RKO (cell line): ENCODE data around the gene FKBP1A.

Source experiments
- DNase-seq: peaks from one replicate; pipeline ENCODE4 v3.0.0-alpha.2; 2016; ENCODE audit warnings: low spot score

FKBP1A gene

DNA sequence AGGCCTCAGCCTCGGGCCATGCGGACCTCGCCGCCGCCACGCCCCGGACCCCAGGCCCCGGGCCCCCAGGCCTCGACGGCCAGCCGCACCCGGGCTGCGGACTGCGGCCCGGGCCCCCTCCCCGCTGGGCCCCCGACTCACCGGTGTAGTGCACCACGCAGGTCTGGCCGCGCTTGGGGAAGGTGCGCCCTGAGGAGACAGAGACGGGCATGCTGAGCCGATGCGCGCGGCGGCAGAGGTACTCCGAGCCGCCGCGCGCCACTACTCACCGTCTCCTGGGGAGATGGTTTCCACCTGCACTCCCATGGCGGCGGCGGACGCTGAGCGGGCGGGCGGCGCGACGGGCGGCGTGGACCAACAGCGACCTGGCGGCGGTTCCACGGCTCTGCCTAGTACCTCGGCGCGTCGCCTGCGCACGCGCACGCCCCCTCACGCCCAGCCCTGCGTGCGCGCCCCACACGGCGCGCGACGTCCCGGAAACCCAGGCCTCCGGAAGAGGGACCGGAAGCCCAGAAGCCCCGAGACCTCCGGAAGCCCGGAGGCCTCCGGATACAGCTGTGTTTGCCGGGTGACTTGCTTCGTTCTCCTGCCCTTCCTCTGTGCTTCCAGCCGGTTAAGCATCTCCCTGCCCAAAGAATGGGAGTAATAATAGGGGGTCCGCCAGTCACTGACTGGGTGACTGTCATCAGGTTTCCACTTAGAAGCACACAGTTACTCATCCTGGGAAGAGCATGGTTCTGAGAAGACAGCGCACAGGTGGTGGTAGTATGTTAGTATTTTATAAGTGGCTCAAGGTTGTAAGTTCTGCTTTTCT lies at the start of gene FKBP1A:
FKBP1A (minus strand) TSS at position 362 of the 814 bp plus-strand sequence; CDS start at position 306, 56 bp downstream.
- peak; percentile 95 for DNase-seq

DNA sequence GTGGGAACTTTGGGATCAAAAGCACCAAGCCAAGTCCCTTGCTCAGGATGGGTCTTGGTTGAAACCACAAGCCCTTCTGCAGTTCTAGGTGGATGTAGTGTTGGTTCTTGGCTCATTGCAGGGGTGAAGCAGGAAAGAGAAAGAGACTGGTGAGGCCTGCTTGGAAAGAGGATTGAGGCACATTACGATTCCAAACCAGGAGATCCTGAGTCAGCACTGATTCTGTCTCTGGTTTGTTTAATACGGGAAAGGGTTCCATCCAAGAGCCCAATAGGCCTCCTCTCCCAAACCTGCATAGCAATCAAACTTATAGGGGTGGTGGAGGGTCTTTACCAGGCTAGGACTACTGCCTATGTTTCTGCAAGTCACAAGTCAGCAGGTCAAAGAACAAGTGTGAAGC lies 49.5 kb upstream of the FKBP1A start:
- DNase-seq, result no peak

DNA sequence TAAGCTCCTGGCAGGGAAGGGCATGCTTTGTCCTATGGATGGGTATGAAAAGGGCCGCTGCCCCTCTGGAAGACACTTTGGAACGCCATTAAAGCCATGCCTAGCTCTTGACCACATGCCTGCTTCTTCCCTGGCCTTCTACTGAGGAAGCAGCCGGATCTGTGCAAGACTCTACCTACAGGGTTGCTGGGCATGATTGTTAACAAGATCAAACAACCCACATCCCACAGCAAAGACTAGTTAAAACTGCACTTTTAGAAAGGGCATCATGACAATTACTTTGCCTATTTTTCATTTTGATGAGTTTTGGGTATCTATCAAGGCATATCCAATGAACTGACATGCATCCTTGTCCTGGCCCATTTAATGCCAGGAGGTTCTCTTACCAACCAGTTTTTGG lies 48.3 kb upstream of the FKBP1A start:
- DNase-seq, result no peak

DNA sequence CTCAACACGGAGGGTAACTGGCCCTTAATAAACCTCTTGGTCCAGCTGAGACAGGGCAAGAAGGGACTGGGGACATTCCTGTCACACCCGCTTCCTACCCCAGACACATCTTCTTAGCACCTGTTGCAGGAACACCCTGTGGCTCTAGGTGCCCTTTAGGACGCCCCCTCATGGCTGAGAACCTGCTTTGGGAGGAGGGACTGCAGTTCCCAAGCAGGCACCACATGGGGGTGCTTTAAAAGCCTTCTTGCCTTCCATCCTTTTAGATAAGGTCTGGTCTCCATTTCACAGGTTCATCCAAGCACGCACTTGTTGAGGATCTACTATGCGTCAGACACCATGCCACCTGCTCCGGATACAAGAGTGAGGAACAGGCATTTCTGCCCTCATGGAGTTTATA lies 47.2 kb upstream of the FKBP1A start:
- DNase-seq, result no peak

DNA sequence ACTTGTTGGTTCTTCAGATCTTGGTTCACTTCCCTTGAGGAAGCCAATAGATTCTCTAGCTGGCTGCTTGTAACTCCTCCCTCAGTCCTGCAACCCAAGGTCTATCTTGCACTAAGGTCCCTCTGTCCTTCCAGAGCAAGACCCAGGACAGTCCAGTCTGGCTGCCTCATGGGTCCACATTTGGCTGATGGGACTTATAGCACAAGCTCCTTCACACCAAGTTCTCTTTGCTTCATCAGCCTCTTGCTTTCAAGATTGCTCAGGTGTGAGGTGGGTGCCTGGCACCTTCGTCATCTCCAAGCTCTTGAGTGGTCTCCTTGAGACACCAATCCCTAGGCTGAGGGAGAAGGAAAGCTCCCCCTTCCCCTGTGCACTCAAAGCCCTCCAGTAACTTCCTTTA lies 45.5 kb upstream of the FKBP1A start:
- DNase-seq, result no peak

DNA sequence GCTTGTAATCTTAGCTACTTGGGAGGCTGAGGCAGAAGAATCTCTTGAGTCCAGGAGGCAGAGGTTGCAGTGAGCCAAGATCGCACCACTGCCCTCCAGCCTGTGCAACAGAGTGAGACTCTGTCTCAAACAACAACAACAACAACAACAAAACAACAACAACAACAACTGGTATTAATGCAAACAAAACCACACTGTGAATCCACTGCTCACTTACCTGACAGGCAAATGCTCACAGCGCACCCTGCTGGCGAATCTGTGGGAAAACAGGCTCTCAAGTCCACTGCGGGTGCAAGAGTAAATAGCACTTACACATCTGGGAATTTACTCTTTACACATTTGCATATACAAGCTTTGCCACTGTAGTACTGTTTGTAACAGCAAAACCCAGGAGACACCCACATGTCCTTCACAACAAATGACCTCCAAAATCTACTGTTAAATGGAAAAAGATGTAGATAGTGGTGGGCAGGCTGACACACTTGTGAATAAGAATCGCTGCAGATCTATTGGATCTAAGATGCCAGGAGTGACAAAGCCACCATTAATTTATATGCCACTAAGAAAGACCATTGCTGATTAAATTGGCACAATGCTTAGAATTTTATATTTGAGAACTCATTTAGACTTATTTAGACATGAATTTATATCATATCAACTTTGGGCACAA lies 44.5 kb upstream of the FKBP1A start:
- DNase-seq, result peak; percentile 86

DNA sequence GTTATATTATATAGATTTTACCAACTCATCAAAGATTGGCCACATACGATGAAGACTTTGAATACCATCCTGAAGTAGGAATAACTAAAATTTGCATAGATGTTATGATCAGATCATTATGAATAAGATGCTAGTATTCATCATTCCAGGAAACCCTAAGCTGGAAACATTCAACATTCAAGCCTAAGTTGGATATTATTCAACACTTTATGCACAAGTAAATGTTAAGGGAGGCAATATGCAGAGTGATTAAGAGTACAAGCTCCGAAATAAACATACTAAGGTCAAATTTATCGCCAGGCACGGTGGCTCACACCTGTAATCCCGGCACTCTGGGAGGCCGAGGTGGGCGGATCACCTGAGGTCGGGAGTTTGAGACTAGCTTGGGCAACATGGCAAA lies 43.4 kb upstream of the FKBP1A start:
- DNase-seq, result no peak

DNA sequence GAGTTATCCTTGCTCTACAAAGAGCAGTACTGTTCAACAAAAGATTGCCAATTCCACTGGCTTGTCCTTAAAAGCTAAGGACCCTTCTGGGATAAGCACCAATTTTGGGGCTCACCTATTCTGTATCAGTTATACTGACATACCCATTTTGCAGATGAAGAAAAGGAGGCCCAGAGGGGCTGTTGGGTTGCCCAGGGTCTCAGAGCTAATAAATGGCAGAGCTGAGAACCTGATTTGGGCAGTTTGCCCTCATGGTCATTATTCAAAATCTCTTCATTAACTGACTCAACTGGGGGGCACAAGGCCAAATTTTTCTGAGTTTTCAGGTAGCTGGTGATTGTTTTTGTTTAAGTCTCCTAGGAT lies 42.5 kb upstream of the FKBP1A start:
- no peak for DNase-seq

DNA sequence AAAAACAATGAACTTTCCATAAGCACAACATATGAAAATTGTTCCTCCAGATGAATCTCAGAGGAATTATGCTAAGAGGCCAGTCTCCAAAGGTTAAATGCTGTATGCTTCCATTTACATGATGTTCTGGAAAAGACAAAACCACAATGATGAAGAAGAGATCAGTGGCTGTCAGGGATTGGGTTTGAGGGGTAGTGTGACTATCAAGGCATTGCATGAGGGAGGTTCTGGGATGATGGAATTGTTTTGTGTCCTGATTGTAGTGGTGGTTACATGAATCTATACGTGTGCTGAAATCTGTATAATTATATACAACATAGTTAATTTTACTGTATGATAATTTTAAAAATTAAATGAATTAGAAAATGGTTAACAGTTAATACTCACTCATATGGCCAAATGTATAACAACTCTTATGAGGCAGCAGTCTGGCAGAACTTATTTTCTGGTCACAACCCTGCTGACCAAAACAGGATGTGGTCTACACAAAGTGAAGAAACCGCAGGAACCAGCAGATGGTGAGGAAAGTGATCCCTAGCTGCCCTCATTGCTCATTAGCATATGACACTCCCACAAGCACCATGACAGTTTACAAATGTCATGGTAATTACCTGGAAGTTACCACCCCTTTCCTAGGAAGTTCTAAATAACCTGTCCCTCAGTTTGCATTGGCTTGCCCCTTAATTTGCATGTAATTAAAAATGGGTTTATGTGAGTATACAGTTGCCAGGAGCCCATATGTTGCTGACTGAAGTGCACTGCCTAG lies 41.9 kb upstream of the FKBP1A start:
- peak; percentile 41 for DNase-seq

DNA sequence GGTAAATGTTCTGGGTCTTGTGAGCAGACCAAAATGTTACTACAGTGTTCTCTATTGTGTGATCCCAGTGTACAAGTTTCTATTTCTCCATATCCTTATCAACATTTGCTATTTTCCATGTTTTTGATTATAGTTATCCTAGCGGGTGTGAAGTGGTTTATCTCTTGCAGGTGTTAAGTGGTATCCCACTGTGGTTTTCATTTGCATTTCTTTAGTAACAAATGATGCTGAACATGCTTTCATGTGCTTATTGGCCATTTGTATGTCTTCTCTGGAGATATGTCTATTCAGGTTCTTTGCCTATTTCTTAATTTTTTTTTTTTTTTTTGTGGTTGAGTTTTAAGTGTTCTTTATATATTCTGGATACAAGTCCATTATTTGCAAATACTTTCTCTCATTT lies 38.3 kb upstream of the FKBP1A start:
- no peak for DNase-seq

DNA sequence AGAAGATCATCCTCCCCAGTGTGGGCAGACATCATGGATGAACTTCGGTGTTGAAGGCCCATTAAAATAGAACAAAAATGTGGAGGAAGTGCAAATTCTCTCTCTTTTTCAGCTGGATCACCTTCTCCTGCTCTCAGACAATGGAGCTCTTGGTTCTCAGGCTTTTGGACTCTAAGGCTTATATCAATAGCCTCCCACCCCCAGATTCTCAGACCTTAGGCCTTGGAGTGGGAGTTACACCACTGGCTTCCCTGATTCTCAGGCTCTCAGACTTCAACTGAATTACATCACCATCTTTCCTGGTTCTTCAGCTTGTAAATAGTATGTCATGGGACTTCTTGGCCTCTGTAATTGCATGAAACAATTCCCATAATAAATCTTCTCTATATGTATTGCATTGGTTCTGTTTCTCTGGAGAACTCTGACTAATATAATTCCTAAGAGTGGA lies 37.2 kb upstream of the FKBP1A start:
- no peak for DNase-seq

DNA sequence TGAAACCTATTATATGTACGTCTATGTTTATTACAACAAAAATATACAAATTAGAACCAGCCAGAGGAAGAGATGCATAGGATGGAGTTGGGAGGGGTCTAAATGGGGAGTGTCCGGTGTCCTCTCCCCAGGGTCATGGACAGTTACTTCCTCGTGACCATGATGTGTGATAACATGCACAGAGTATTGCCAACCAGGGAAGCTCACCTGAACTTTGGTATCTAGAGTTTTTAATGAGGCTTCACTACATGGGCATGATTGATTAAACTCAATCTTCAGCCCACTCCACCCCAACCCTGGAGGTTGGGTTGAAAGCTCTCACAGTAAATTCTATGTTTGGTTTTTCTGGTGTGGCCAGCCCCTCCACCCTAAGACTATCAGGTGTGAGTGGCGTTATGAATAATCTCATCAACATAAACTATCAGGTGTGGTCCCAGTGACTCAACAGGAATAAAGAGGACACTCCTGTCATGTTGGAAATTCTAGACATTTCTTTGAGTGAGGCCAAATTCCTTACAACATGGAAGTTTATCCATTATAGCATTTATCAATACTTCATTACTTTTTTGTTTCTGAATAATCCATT lies 36.4 kb upstream of the FKBP1A start:
- no peak for DNase-seq

DNA sequence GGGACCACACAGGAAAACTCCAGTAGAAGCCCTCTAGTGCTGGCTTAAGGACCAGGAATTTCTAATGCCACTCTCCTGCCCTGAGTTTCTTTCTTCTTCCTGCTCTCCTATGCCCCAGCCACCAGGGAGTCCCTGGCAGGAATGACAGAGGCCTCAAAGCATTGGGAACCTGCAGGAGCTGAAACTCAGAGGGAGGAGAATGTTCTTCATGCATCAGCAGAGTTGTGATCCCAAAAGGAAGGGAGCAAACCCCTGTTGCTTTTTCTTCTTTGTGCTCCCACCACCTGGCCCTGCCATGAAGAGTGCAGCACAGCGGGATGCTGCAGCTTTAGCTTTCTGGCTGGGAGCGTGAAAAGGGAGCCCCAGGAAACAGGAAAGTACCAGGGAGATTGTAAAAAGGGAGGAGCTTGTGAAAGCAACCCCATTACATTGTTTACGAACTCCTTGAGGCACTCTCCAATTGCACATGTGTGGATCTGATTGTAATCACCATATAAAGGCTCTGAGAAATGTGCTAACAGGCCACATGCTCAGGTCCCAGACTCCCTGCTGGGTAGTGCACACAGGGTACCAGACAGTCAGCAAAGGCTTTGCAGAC lies 34.7 kb upstream of the FKBP1A start:
- DNase-seq, result no peak

DNA sequence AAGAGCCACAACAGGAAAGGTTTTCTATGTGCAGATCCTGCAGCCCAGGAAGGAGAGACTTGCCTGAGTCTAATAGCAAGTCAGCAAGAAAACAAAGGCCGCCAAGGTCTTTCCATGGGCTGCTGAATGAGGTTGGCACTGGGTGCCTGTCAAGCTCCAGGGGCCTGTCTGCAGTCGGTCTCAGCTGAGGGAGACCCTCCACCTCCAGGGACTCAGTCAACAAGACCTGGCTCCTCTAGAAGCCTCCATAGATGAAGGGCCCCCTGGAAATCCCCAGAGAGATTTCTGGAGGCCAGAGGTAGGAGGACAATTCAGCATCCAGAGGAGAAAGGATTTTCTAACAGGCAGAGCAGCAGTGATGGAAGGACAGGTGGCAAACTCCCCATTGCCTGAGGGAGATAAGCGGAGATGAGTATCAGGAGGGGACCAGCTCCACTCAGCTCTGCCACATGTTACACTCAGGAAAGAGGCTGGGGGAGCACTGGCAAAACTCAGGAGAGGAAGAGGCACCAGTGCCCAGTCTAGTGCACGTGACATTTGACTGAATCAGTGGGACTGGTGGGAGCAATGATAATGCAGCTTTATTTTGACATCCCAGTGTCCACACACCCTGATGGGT lies 33.5 kb upstream of the FKBP1A start:
- DNase-seq, result no peak

DNA sequence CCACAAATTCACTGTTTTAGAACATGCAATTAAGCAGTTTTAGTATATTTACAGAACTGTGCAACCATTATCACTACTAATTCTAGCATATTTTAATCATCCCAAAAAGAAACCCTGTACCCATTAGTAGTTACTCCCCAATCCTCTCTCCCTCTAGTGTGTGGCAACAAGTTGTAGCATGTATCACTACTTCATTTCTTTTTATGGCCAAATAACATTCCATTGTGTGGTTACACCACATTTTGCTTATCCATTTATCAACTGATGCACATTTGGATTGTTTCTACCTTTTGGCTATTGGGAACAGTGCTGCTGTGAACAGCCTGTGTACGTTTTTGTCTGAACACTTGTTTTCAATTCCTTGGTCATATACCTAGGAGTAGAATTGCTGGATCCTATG lies 31.5 kb upstream of the FKBP1A start:
- DNase-seq, result no peak

DNA sequence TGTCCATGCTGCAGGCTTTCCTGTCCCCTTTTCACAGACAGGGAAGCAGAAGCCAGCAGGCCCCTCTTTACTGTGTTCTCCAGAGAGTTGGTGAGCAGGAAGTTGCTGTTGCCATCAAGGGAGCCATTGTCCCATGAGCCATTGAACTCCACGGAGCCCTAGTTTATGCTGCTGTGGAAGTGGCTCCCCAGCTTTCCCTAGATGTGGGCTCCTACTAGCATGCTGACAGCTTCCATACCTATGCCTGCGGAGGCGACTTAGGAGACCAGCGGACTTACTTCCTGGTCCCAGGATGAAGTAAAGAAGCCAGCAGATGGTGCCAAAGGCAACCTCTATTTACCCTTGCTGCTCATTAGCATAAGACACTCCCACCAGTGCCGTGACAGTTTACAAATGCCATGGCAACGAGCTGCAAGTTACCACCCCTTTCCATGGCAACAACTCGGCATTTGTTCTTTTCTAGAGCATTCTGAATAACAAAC lies 30.8 kb upstream of the FKBP1A start:
- DNase-seq, result peak; percentile 55

DNA sequence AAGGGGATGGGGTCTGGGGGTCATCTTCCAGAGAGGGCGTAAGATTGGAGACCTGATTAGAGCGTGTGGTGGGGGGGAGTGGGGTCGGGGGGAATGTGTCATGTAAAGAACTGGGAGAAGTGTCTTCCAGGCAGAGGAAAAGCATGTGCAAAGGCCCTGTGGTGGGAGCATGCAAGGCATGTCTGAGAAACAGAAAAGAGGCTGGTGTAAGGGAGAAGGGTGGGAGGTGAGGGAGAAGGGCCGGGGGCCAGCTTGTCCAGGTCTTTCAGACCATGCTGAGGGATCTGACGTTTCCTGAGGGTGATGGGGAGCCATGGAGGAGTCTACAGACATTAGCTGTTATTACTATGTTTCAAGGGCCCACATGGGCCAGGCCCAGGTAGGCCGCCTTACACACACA lies 30.4 kb upstream of the FKBP1A start:
- DNase-seq, result no peak

DNA sequence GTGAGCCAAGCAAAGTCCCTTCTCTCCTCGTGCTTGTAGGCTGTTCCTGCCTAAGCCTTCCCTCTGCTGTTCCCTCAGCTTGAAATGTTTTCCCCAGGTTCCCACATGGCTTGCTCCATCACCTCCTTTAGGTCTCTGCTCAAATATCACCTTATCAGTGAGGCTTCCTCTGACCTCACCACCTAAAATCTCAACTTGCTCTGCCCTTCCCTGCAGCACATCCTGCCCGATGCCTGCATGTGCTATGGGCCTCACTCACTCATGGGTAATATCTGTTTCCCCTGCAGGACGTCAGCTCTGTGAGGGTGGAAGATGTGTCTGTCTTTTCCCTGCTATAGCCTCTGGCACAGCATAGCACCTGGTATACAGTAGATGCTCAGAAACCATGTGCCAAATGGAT lies 29.9 kb upstream of the FKBP1A start:
- no peak for DNase-seq

DNA sequence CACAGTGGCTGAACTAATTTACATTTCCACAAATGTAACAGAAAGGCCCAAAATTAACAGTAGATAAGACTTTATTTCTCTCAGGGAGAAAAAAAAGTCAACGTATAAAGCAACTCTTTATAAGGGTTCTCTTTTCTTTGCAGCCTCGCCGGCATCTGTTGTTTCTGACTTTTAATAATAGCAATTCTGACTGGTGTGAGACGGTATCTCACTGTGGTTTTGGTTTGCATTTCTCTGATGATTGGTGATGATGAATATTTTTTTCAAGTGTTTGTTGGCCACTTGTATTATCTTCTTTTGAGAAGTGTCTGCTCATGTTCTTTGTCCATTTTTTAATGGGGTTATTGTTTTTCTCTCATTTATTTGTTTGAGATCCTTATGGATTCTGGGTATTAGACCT lies 27.2 kb upstream of the FKBP1A start:
- no peak for DNase-seq

DNA sequence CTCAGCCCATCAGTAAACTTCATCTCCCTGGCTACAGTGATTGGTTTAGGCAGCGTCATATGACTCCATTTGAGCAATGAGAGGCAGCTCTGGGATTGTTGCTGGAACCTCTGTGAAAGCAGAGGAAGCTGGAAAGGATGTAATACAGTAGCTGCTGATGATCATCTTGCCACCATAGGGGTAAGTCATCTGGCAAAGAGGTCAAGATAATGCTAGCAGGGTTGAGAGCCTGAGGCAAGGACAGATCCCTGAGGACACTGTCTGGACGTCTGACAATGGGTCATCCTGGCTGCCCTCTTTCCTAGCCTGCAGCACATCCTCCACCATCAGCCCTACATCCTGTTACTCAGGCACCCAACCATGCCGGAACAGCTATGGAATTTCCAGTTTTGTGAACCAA lies 25.5 kb upstream of the FKBP1A start:
- no peak for DNase-seq

DNA sequence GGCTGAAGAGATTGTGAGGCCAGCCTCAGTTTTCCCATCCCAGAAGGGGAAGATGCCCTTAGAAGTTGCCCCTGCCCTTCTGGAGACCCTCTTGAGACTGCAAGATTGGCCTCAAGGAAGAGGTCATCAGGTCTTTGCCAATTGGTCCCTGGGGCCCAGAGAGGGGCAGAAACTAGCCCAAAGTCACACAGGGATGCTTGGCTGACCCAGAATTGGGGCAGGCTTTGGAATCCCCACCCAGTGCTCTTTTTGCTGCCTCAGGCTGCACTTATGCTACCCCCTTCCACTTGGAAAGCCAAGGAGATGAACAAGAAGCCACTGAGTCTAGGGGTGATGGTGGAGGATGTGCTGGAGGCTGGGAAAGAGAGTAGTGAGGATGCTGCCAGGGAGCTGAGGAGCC lies 24.9 kb upstream of the FKBP1A start:
- no peak for DNase-seq

DNA sequence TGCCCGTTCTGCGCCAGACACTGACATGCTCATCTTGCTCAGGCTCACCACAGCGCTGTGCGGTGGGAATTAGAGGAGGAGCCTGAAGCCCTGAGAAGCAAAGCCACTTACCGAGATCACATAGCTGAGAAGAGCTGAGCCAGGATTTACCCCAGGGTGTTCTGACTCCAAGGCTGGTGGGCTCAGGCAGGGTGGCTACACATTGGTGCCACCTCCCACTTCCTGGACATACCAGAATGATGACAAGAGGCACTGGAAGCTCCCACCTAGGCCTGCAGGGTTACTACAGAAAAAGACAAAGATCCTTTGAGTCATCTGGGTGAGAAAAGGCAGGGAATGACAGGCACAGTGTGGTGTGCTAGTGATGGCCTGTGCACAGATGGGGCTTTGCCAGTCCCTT lies 24.4 kb upstream of the FKBP1A start:
- DNase-seq, result no peak
